RPMI7951 (cell line): ENCODE measurements around the gene MAFB. TPM values are rescaled to one million over a fixed set of nuclear protein-coding genes. Genes with fewer than 3 reads are reported as not detected.
A peak's percentile ranks its signal among the peaks of the same experiment; 100 is the strongest.

ENCODE experiments used
- DNase-seq: peaks from one replicate; pipeline ENCODE4 v3.0.0-alpha.2; 2012; ENCODE audit warnings: low read depth
- total RNA-seq: library from RNA; depleted of rRNA; stranded (reverse); fragments of >200 nt; shearing (Covaris generic); gene quantifications from 2 replicates; pipeline ENCODE4 v1.2.3, GENCODE V29; 2014

Gene MAFB
- total RNA-seq, 1 experiment from 2014 or later: 2.9 TPM

- DNase-seq: no peak
Measured at GRCh38 chr20:40703975-40704530, 15.0 kb upstream of the MAFB start.

GRCh38 chr20:40702504-40702903, 13.5 kb upstream of the MAFB start:
- DNase-seq: peak; percentile 27

DNA sequence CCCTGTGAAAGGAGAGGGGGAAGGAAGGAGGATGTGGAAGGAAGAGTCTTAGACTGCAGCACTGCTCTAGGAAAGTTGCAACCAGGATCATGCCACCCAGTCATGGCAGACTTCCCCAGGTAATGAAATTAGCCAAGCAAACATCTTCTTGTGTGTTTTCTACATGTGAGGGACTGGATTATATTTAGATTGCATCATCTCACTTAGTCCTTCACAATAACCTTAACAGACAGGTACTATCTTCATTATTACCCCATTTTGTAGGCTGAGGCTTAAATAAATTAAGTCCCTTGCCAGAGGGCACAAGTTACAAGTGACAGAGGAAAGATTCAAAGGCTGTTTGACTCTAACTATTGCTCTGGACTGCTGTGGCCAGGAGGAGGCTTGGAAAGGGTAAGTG, 9.7 kb upstream of the MAFB start:
- no peak for DNase-seq

GRCh38 chr20:40698281-40698680, 9.2 kb upstream of the MAFB start:
- DNase-seq: no peak

GRCh38 chr20:40697541-40697940, 8.5 kb upstream of the MAFB start:
- DNase-seq: no peak

GRCh38 chr20:40695214-40695613, 6.2 kb upstream of the MAFB start:
- DNase-seq: no peak

GRCh38 chr20:40694246-40694645, 5.2 kb upstream of the MAFB start:
- DNase-seq: no peak

DNA sequence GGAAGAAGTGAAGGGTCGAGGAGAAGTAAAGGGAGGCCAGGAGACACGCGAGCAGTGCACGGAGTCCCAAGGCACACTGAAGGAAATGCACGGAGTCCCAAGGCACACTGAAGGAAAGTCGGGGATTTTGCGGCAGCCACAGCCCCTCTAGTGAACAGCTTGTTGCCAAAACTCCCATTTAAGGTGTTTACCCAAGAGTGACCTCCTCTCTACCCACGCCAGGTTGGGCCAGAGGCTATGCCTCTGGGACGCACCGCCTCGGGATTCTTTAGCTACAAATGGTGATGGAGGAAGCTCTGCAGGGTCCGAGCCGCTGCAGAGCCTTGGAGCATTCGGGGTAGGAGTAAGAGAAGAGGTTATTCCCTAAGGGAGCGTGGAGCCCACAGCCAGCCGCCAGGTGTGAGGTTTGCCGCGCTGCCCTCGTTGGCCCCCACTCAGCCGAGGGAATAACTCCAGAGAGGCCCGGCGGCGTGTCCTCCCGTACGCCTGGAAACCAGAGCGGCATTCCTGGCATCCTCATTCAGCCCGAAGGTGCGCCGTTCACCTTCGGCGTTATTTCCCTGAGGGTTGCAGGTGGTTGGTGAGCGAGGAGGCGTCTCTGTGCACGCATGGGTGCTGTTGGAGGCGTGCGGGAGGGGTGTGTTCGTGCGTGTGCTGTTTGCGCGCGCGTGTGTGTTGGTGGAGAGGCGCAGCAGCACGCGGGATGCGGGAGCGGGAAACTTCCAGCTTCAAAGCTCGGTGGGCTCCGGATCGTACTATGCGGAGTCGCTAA, 3.4 kb upstream of the MAFB start:
- DNase-seq: no peak

GRCh38 chr20:40691566-40692239, 2.7 kb upstream of the MAFB start:
- DNase-seq: no peak

DNA sequence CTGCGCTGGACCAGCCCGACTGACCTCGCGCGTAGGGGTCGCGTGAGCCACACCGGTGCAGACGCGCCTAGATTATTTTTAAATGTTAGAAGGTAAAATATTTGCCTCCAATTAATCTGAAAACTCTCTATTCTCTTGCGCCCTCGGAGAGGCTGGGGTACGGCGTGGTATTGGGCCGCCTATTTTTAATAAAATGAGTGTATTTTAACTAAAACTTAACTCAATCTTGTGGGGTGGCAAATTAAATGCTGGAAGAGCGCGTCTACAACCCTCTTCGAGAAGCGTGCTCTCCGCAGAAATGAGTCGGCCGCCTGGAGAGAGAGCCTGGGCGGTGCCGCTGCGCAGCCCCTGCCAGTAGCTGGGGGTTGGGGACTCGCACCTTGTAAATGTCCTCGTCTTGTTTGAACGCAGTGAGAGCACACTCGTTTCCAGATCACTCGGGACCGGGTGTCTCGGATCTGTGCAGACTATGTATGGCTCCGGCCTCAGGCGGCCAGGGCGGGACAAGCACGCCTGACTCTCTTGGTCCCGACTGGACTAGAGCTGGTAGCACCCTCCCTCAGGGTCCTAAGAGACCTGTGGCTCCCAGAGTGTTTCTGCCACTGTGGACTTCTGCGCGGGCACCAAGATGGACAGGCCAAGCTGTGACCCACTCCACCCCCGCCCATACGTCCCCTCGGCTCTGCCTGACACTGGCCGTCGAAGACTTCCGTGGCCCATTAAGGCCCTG, 2.0 kb upstream of the MAFB start:
- DNase-seq: no peak

- peak; percentile 89 for DNase-seq
Measured at GRCh38 chr20:40689943-40690835, 1.2 kb upstream of the MAFB start.

GRCh38 chr20:40688129-40689099, 622 bp downstream of the MAFB start:
- DNase-seq: no peak

DNA sequence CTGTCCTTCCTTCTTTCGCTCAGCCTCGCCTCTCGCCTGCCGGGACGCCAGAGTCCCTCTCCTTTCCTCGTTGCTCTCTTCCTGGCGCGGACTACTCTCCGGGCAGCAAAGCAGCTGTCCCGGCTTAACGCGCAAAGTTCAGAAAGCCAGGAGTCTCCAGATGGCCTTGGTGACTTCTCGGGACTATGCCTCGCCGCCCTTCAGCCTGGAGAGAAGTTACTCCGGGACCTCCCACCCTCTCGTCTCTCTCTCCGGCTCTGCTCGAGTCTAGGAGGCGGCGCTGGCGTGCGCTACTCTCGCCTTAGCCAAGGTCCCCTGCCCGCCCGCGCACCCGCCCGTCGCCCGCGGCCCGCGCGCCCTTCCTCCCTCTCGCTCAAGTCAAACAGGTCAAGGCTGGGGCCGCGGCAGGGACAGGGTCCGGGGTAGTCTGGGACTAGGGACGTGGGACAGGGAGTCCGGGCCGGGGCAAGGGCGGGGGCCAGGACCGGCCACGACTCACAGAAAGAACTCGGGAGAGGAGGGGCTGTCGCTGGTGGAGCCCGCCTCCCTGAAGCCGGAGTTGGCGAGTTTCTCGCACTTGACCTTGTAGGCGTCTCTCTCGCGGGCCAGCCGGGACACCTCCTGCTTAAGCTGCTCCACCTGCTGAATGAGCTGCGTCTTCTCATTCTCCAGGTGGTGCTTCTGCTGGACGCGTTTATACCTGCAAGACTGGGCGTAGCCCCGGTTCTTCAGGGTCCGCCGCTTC, 1.5 kb downstream of the MAFB start:
- DNase-seq: no peak

DNA sequence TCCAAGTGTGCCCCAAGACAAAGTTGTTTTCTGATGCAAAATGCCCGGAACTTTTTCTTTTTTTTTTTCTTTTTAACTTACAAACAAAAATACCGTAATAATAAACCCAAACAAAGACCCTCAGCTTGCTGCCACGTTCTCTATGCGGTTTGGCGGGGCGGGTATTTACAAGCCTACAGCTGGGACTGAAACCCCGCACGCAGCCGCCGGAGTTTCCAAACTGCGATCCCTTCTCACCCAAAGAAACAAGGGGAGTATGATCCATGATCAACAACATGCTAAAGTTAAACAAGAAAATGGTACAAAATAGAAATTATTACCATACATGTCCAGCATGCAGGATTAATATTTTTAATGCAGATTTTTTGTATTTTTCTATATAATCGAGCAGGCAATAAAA, 2.1 kb downstream of the MAFB start:
- DNase-seq: no peak

DNA sequence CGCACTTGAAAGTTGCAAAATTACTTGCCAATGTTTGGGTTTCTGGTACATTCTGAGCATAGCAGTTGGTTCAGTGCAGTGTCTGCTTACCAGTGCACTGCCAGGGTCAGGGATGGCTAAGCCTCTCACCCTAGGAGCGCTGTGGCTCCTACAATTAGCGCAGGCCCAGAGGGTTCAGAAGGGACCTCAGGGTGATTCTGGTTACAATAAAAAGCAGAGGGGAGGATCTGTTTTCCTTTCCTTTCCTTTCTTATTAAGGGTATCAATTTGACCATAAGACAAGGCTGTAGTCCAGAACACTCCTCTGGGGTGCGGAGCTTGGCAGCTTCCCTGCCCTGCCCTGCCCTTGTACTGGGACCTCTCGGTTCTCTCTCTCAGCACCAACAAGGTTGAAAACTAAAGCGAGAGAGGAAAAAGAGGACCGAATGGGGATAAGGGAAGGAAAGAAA, 2.6 kb downstream of the MAFB start:
- DNase-seq: no peak

DNA sequence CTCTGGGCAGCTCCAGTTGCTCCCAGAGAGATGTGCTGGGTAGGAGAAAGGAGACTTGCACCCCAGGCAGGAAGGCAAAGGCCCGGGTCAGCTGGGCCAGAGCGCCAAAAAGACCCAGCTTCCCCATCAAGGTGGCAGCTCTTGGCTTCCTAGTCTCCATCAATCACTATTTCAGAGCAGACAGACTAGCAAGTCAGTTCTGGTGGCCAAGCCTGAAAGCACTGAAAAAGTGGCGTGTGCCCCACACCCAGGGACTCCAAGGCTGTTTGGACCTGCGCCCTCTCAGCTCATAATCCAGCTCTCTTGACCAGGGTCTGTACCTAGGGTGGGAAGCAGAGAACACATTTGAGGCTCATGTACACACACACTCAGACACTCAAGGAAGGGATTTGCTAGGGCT, 3.7 kb downstream of the MAFB start:
- DNase-seq: no peak

DNA sequence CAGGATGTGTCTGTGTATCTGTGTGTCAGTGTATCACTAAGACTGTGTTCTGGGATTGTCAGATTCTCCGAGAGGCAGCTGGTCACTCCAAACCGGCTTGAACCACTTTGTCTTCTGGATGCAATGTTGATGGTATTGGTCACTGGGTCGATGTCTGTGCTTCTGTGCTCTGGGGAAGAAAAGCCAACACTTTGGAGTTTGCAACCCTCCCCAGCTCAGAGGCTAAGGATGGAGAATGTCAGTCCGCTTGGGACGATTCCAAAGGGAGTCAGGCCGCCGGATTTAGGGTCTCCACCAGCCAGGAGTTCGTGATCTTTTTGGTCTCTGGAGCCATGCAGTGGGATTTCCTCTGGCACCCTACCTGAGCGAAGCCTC, 5.2 kb downstream of the MAFB start:
- no peak for DNase-seq

GRCh38 chr20:40683221-40683893, 5.7 kb downstream of the MAFB start:
- peak; percentile 48 for DNase-seq
